Caco-2 (cell line): Measurements from ENCODE around the gene MPPED1. TPM values are rescaled to one million over a fixed set of nuclear protein-coding genes. Genes with fewer than 3 reads are reported as not detected.

ENCODE experiments used
- BruUV-seq: library from RNA; stranded (reverse); fragments of 400-500 nt; replicated peaks from 2 replicates; lab custom pipeline; 2021; lab: Mats Ljungman, UMichigan
- CTCF ChIA-PET: fragments of 300-600 bp; sonication (Branson Sonifier 250); formaldehyde crosslinking; loops from one replicate; lab custom pipeline; 2022; ENCODE audit warnings: antibody characterized with exemption; lab: Charles Lee
- POLR2A ChIA-PET: fragments of 300-600 bp; sonication (Branson Sonifier 250); formaldehyde crosslinking; loops from one replicate; lab custom pipeline; 2022; ENCODE audit warnings: antibody characterized with exemption; lab: Charles Lee
- DNase-seq, 2 experiments: peaks; one replicate each; pipeline versions ENCODE4 v3.0.0 to v3.0.0-alpha.2; 2020 to 2022
- H3K27me3 ChIP-seq: replicated peaks from 2 replicates; pipeline ENCODE4 v1.6.0; 2011; ENCODE audit warnings: low read length; ENCODE audit not compliant: control insufficient read depth, insufficient read depth
- H3K36me3 ChIP-seq: 2 replicates; pipeline ENCODE4 v1.5.1; 2011; ENCODE audit warnings: low read length; ENCODE audit not compliant: control insufficient read depth, insufficient read depth
- H3K4me1 ChIP-seq: fragments of 250-450 bp; sonication (Bioruptor Pico); 2 replicates; pipeline ENCODE4 v1.5.1; 2020; ENCODE audit warnings: mild to moderate bottlenecking
- H3K4me3 ChIP-seq: 2 replicates; pipeline ENCODE4 v1.5.1; 2011; ENCODE audit warnings: low read depth, mild to moderate bottlenecking, control low read depth, low read length
- H3K9me3 ChIP-seq: fragments of 250-450 bp; sonication (Bioruptor Pico); 2 replicates; pipeline ENCODE4 v1.5.1; 2020; ENCODE audit warnings: mild to moderate bottlenecking, moderate library complexity
- H3K27ac Mint-ChIP-seq: one replicate; pipeline ENCODE4 v1.8.0; 2022; ENCODE audit warnings: mixed read lengths; ENCODE audit not compliant: unreplicated experiment
- H3K27me3 Mint-ChIP-seq: one replicate; pipeline ENCODE4 v1.8.0; 2022; ENCODE audit warnings: mixed read lengths; ENCODE audit not compliant: insufficient read depth, unreplicated experiment
- H3K36me3 Mint-ChIP-seq: one replicate; pipeline ENCODE4 v1.8.0; 2022; ENCODE audit warnings: mild to moderate bottlenecking, mixed read lengths; ENCODE audit not compliant: insufficient read depth, unreplicated experiment
- H3K4me1 Mint-ChIP-seq: one replicate; pipeline ENCODE4 v1.8.0; 2022; ENCODE audit warnings: low read depth, mixed read lengths; ENCODE audit not compliant: unreplicated experiment
- H3K4me3 Mint-ChIP-seq: one replicate; pipeline ENCODE4 v1.8.0; 2022; ENCODE audit warnings: mild to moderate bottlenecking, moderate library complexity, mixed read lengths; ENCODE audit not compliant: unreplicated experiment
- H3K9me3 Mint-ChIP-seq: one replicate; pipeline ENCODE4 v1.8.0; 2022; ENCODE audit warnings: mixed read lengths; ENCODE audit not compliant: unreplicated experiment
- CTCF ChIP-seq, 2 experiments: fragments of 200-600 bp in 1 of 2; IDR thresholded peaks; 1 replicate in 1 of 2; 2 replicates in 1 of 2; pipeline versions ENCODE4 v1.5.1 to v1.8.0; 2011 to 2022; ENCODE audit warnings: antibody characterized with exemption in 1 of 2, control low read depth in 1 of 2, inconsistent platforms in 1 of 2, low read depth in 1 of 2, low read length in 1 of 2, mild to moderate bottlenecking in 1 of 2, moderate library complexity in 1 of 2; ENCODE audit not compliant: insufficient read depth in 1 of 2, severe bottlenecking in 1 of 2, unreplicated experiment in 1 of 2
- intact Hi-C: fragments of 100-400 bp; cut with micrococcal nuclease; formaldehyde crosslinking; loops from one replicate; pipeline ENCODE4 v1.10.0; 2022; ENCODE audit not compliant: unreplicated experiment
- total RNA-seq: library from RNA; stranded (reverse); gene quantifications from 2 replicates; pipeline ENCODE4 v1.2.3, GENCODE V29; 2022

Gene MPPED1
- total RNA-seq, 1 experiment from 2014 or later: not detected

- POLR2A ChIA-PET: no interaction called here
- Mint-ChIP-seq H3K4me1 (no peaks in the 10 kb centered on the region), H3K9me3 (no peaks in the 10 kb centered on the region), H3K4me3 (no peak overlapping the region), H3K27ac (no peak overlapping the region), H3K36me3 (no peaks in the 10 kb centered on the region), H3K27me3 (peaks cover 15% of the 10 kb centered on the region)
- Histone ChIP-seq H3K4me3 (no peak overlapping the region), H3K27me3 (no peaks in the 10 kb centered on the region; the same call in 1 of the 2 replicates), H3K4me1 (no peaks in the 10 kb centered on the region), H3K36me3 (no peaks in the 10 kb centered on the region), H3K9me3 (0 out of 2 replicates have a peak, but pooled peaks cover 5% of the 10 kb centered on the region)
- intact Hi-C loops: no loop called here
- no peak for DNase-seq
- BruUV-seq: no TSS peak
- no peak for TF ChIP-seq CTCF (IDR thresholded peaks at IDR 0.05; ENCODE audit: insufficient read depth in 1 of 2, low read depth in 1 of 2, low read length in 1 of 2, severe bottlenecking in 1 of 2, unreplicated experiment in 1 of 2)
- CTCF ChIA-PET: no interaction called here
Observed at GRCh38 chr22:43365715-43366440, 45.9 kb upstream of the MPPED1 start.

- ChIA-PET CTCF (no interaction called here), POLR2A (no interaction called here)
- Mint-ChIP-seq H3K9me3 (no peaks in the 10 kb centered on the region), H3K4me1 (no peaks in the 10 kb centered on the region), H3K27me3 (peaks cover 23% of the 10 kb centered on the region), H3K27ac (no peak overlapping the region), H3K36me3 (no peaks in the 10 kb centered on the region), H3K4me3 (no peak overlapping the region)
- no peak for DNase-seq
- no peaks in the 10 kb centered on the region for H3K4me1 ChIP-seq
- intact Hi-C loops: no loop called here
- no peaks in the 10 kb centered on the region for H3K36me3 ChIP-seq
- no peaks in the 10 kb centered on the region; the same call in 1 of the 2 replicates for H3K27me3 ChIP-seq
- no peak for TF ChIP-seq CTCF (IDR thresholded peaks at IDR 0.05; ENCODE audit: insufficient read depth in 1 of 2, low read depth in 1 of 2, low read length in 1 of 2, severe bottlenecking in 1 of 2, unreplicated experiment in 1 of 2)
- 0 out of 2 replicates have a peak, but pooled peaks cover 5% of the 10 kb centered on the region for H3K9me3 ChIP-seq
- no TSS peak for BruUV-seq
- H3K4me3 ChIP-seq: no peak overlapping the region
Observed at GRCh38 chr22:43370036-43370435, 41.8 kb upstream of the MPPED1 start.

GRCh38 chr22:43375951-43376455, 35.8 kb upstream of the MPPED1 start:
- H3K36me3 ChIP-seq: no peaks in the 10 kb centered on the region
- Mint-ChIP-seq H3K4me3 (no peak overlapping the region), H3K27me3 (peaks cover 33% of the 10 kb centered on the region), H3K4me1 (no peaks in the 10 kb centered on the region), H3K36me3 (no peaks in the 10 kb centered on the region), H3K9me3 (no peaks in the 10 kb centered on the region), H3K27ac (no peak overlapping the region)
- POLR2A ChIA-PET: no interaction called here
- CTCF ChIA-PET: no interaction called here
- intact Hi-C loops: no loop called here
- no TSS peak for BruUV-seq
- no peak for TF ChIP-seq CTCF (IDR thresholded peaks at IDR 0.05; ENCODE audit: insufficient read depth in 1 of 2, low read depth in 1 of 2, low read length in 1 of 2, severe bottlenecking in 1 of 2, unreplicated experiment in 1 of 2)
- no peak for DNase-seq
- H3K4me3 ChIP-seq: no peak overlapping the region
- H3K4me1 ChIP-seq: no peaks in the 10 kb centered on the region
- H3K9me3 ChIP-seq: no peaks in the 10 kb centered on the region
- no peaks in the 10 kb centered on the region; the same call in 1 of the 2 replicates for H3K27me3 ChIP-seq
